HCT116 (cell line): ENCODE results near the gene ZNF670. TPM values are rescaled to one million over a fixed set of nuclear protein-coding genes. Genes with fewer than 3 reads are reported as not detected.

ENCODE experiments used
- ATAC-seq: fragments of 200-7000 bp; cut with Tn5 transposase; 2 replicates; pipeline ENCODE4 v1.9.1; 2020; ENCODE audit warnings: mild to moderate bottlenecking, moderate library complexity
- BruUV-seq: library from RNA; stranded (reverse); fragments of 400-500 nt; replicated peaks from 2 replicates; lab custom pipeline; 2021; lab: Mats Ljungman, UMichigan
- CTCF ChIA-PET: fragments of 300-600 bp; sonication (Branson Sonifier 250); formaldehyde crosslinking; loops from one replicate; lab custom pipeline; 2021; ENCODE audit warnings: antibody characterized with exemption; lab: Charles Lee
- POLR2A ChIA-PET: fragments of 300-600, 350-600 bp; sonication (Branson Sonifier 250); formaldehyde crosslinking; loops from one replicate; lab custom pipeline; 2021; ENCODE audit warnings: antibody characterized with exemption; lab: Charles Lee
- RAD21 ChIA-PET, 2 experiments: fragments of 300-600 bp; sonication (Branson Sonifier 250); formaldehyde crosslinking; loops; one replicate each; lab custom pipeline; 2023; ENCODE audit warnings: low total read pairs in 2 of 2; ENCODE audit not compliant: uncharacterized antibody in 2 of 2, unreplicated experiment in 2 of 2, low non-redundant PET in 1 of 2; lab: Charles Lee
- DNase-seq: peaks from one replicate; pipeline ENCODE4 v3.0.0-alpha.2; 2010; ENCODE audit warnings: low read depth, low spot score
- H2AFZ ChIP-seq: fragments of 200-600 bp; shearing (Covaris generic), sonication (generic); 2 replicates; pipeline ENCODE4 v1.6.1; 2017; ENCODE audit warnings: low read depth, mixed run types, mixed read lengths, antibody characterized with exemption, low read length; ENCODE audit not compliant: poor library complexity, severe bottlenecking
- H3K27ac ChIP-seq: 2 replicates; pipeline ENCODE4 v1.5.1; 2012; ENCODE audit warnings: low read depth, low read length
- H3K27me3 ChIP-seq: fragments of 200-600 bp; sonication (generic); 2 replicates; pipeline ENCODE4 v1.6.1; 2016; ENCODE audit warnings: mixed run types, low read length, mixed read lengths; ENCODE audit not compliant: insufficient read depth
- H3K36me3 ChIP-seq, 2 experiments: fragments of 200-500 bp in 1 of 2; fragments of 200-600 bp in 1 of 2; sonication (Bioruptor generic) in 1 of 2; sonication (generic) in 1 of 2; 2 replicates each; pipeline versions ENCODE4 v1.5.1 to v1.6.1; 2014 to 2016; ENCODE audit warnings: low read length in 2 of 2, inconsistent platforms in 1 of 2, mixed read lengths in 1 of 2, mixed run types in 1 of 2; ENCODE audit not compliant: insufficient read depth in 2 of 2, control insufficient read depth in 1 of 2
- H3K4me1 ChIP-seq, 2 experiments: fragments of 200-600 bp in 1 of 2; sonication (generic) in 1 of 2; 2 replicates each; pipeline versions ENCODE4 v1.5.1 to v1.6.1; 2012 to 2017; ENCODE audit warnings: low read length in 2 of 2, inconsistent platforms in 1 of 2, mild to moderate bottlenecking in 1 of 2, mixed read lengths in 1 of 2, mixed run types in 1 of 2, moderate library complexity in 1 of 2; ENCODE audit not compliant: insufficient read depth in 2 of 2, control insufficient read depth in 1 of 2
- H3K4me2 ChIP-seq: fragments of 200-600 bp; sonication (generic); 2 replicates; pipeline ENCODE4 v1.6.1; 2017; ENCODE audit warnings: mixed run types, low read length, mixed read lengths
- H3K4me3 ChIP-seq, 2 experiments: fragments of 200-600 bp in 1 of 2; sonication (generic) in 1 of 2; replicated peaks in 1 of 2; 2 replicates each; pipeline ENCODE4 v1.5.1; 2011 to 2016; ENCODE audit warnings: low read length in 2 of 2, control low read depth in 1 of 2, low read depth in 1 of 2, mild to moderate bottlenecking in 1 of 2, mixed read lengths in 1 of 2, mixed run types in 1 of 2
- H3K79me2 ChIP-seq: fragments of 200-600 bp; sonication (generic); 2 replicates; pipeline ENCODE4 v1.6.1; 2017; ENCODE audit warnings: mild to moderate bottlenecking, mixed run types, low read length, moderate library complexity, mixed read lengths; ENCODE audit not compliant: insufficient read depth
- H3K9ac ChIP-seq: fragments of 200-600 bp; sonication (generic); 2 replicates; pipeline ENCODE4 v1.6.1; 2016; ENCODE audit warnings: low read length, mixed read lengths
- H3K9me2 ChIP-seq: fragments of 200-600 bp; sonication (generic), shearing (Covaris generic); 2 replicates; pipeline ENCODE4 v1.6.1; 2017; ENCODE audit warnings: mixed run types, mild to moderate bottlenecking, moderate library complexity; ENCODE audit not compliant: insufficient read depth
- H3K9me3 ChIP-seq, 2 experiments: fragments of 200-500 bp in 1 of 2; fragments of 200-600 bp in 1 of 2; sonication (Bioruptor generic) in 1 of 2; sonication (generic) in 1 of 2; 2 replicates each; pipeline ENCODE4 v1.6.1; 2014 to 2017; ENCODE audit warnings: low read length in 2 of 2, mixed read lengths in 2 of 2, inconsistent platforms in 1 of 2, low read depth in 1 of 2, mild to moderate bottlenecking in 1 of 2, mixed run types in 1 of 2, moderate library complexity in 1 of 2; ENCODE audit not compliant: control insufficient read depth in 1 of 2, insufficient read depth in 1 of 2
- H4K20me1 ChIP-seq: fragments of 200-600 bp; sonication (generic), shearing (Covaris generic); 2 replicates; pipeline ENCODE4 v1.6.1; 2017; ENCODE audit warnings: mixed run types, mild to moderate bottlenecking, moderate library complexity; ENCODE audit not compliant: insufficient read depth
- CBX3 ChIP-seq: IDR thresholded peaks from 2 replicates; pipeline ENCODE4 v1.6.1; 2012; ENCODE audit warnings: low read depth
- EZH2 ChIP-seq: fragments of 200-600 bp; sonication (generic); IDR thresholded peaks from 2 replicates; pipeline ENCODE4 v1.6.1; 2017; ENCODE audit warnings: antibody characterized with exemption, mixed run types
- EZH2phosphoT487 ChIP-seq: fragments of 200-600 bp; IDR thresholded peaks from 2 replicates; pipeline ENCODE4 v1.6.1; 2018; ENCODE audit warnings: antibody characterized with exemption, borderline replicate concordance
- JUND ChIP-seq: IDR thresholded peaks from 2 replicates; pipeline ENCODE4 v1.6.1; 2012
- MAX ChIP-seq: IDR thresholded peaks from 2 replicates; pipeline ENCODE4 v1.6.1; 2012
- POLR2AphosphoS5 ChIP-seq: IDR thresholded peaks from 2 replicates; pipeline ENCODE4 v1.6.1; 2011; ENCODE audit warnings: mild to moderate bottlenecking, low read depth, low read length, moderate library complexity
- REST ChIP-seq: IDR thresholded peaks from 2 replicates; pipeline ENCODE4 v1.6.1; 2012; ENCODE audit warnings: low read depth
- SIN3A ChIP-seq: IDR thresholded peaks from 2 replicates; pipeline ENCODE4 v1.6.1; 2012; ENCODE audit warnings: low read depth
- SP1 ChIP-seq: IDR thresholded peaks from 2 replicates; pipeline ENCODE4 v1.6.1; 2012; ENCODE audit warnings: low read depth
- SRF ChIP-seq: IDR thresholded peaks from 2 replicates; pipeline ENCODE4 v1.6.1; 2012; ENCODE audit warnings: low read depth
- TCF7L2 ChIP-seq: IDR thresholded peaks from 2 replicates; pipeline ENCODE4 v1.7.0; 2011; ENCODE audit warnings: borderline replicate concordance, inconsistent platforms; ENCODE audit not compliant: insufficient read depth, insufficient read length; ENCODE audit errors: extremely low read depth
- YY1 ChIP-seq: IDR thresholded peaks from 2 replicates; pipeline ENCODE4 v1.6.1; 2011; ENCODE audit warnings: low read length, low read depth, moderate library complexity, mild to moderate bottlenecking; ENCODE audit not compliant: insufficient replicate concordance; ENCODE audit errors: extremely low read depth
- ZNF274 ChIP-seq: fragments of 200-500 bp; sonication (Bioruptor generic); IDR thresholded peaks from 2 replicates; pipeline ENCODE4 v1.6.1; 2014; ENCODE audit warnings: mild to moderate bottlenecking, low read depth, low read length, inconsistent platforms
- intact Hi-C: fragments of 100-400 bp; cut with micrococcal nuclease; formaldehyde crosslinking; loops from 2 replicates; pipeline ENCODE4 v1.10.0; 2022
- total RNA-seq: library from RNA; stranded (reverse); gene quantifications from one replicate; pipeline ENCODE4 v1.2.1, GENCODE V29; 2021; ENCODE audit not compliant: unreplicated experiment
- TF ChIP-seq, protein P1 (sequence below): IDR thresholded peaks from 2 replicates; pipeline ENCODE4 v1.6.1; 2012
- TF ChIP-seq, protein P2 (sequence below), 3 experiments: fragments of 200-600 bp in 1 of 3; sonication (generic) in 1 of 3; IDR thresholded peaks in 2 of 3; conservative IDR thresholded peaks in 1 of 3; 2 replicates each; pipeline ENCODE4 v1.5.1; 2012 to 2017; ENCODE audit warnings: low read depth in 2 of 3, low read length in 2 of 3, antibody characterized with exemption in 1 of 3, borderline replicate concordance in 1 of 3, control low read depth in 1 of 3, mild to moderate bottlenecking in 1 of 3, mixed read lengths in 1 of 3, mixed run types in 1 of 3, moderate library complexity in 1 of 3; ENCODE audit not compliant: insufficient read depth in 1 of 3

The ZNF670 gene
- total RNA-seq, 1 experiment from 2014 or later = 6.9 TPM

- no peak for TF ChIP-seq REST
- no peak for TF ChIP-seq EZH2
- TF ChIP-seq YY1 = no peak
- no peak for TF ChIP-seq SIN3A
- TF ChIP-seq, protein P1, sequence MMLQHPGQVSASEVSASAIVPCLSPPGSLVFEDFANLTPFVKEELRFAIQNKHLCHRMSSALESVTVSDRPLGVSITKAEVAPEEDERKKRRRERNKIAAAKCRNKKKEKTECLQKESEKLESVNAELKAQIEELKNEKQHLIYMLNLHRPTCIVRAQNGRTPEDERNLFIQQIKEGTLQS = no peak
- TF ChIP-seq POLR2AphosphoS5 = no peak
- TF ChIP-seq TCF7L2 = no peak
Observed at GRCh38 chr1:247088967-247089366, 10.4 kb upstream of the ZNF670 start (continued).

DNA sequence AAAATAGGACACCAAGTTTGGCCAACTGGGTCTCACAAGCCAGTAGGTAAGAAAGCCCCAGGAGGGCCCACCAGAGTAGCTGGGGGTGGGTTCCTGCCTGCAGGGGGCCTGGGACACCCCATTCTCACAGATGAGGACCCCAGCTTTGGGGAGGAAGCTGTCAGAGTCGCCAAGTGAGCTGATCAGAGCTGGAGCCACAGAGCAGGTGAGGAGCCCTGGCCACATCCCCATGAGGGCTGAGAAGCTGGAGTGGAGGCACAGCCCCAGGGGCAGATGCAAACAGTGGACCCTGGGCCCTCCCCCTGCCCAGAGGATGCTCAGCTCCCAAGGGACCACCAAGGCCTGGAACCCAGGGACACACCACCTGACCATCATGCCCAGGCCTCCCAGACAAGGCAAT, 8.6 kb upstream of the ZNF670 start:
- no peaks in the 10 kb centered on the region for H4K20me1 ChIP-seq
- H3K4me1 ChIP-seq = no peaks in the 10 kb centered on the region
- H3K4me3 ChIP-seq = no peak overlapping the region
- no peaks in the 10 kb centered on the region for H3K9me3 ChIP-seq
- intact Hi-C loops = no loop called here
- no peaks in the 10 kb centered on the region for H3K79me2 ChIP-seq
- no peaks in the 10 kb centered on the region for H3K36me3 ChIP-seq
- ChIA-PET CTCF (no interaction called here), RAD21 (no interaction called here), POLR2A (no interaction called here)
- no peaks in the 10 kb centered on the region for H3K27me3 ChIP-seq
- no peak overlapping the region for H3K9ac ChIP-seq
- BruUV-seq = no TSS peak
- no peak overlapping the region for H3K27ac ChIP-seq
- no peaks in the 10 kb centered on the region for H3K9me2 ChIP-seq
- no peak overlapping the region for H2AFZ ChIP-seq
- no peak for DNase-seq
- no peak for ATAC-seq
- H3K4me2 ChIP-seq = no peak overlapping the region
- no peak for TF ChIP-seq SRF
- TF ChIP-seq EZH2phosphoT487 = no peak
- no peak for TF ChIP-seq CBX3
- no peak for TF ChIP-seq EZH2
- TF ChIP-seq SP1 = no peak
- TF ChIP-seq, protein P1 = no peak
- TF ChIP-seq MAX = no peak
- TF ChIP-seq ZNF274 = no peak
- TF ChIP-seq, protein P2, sequence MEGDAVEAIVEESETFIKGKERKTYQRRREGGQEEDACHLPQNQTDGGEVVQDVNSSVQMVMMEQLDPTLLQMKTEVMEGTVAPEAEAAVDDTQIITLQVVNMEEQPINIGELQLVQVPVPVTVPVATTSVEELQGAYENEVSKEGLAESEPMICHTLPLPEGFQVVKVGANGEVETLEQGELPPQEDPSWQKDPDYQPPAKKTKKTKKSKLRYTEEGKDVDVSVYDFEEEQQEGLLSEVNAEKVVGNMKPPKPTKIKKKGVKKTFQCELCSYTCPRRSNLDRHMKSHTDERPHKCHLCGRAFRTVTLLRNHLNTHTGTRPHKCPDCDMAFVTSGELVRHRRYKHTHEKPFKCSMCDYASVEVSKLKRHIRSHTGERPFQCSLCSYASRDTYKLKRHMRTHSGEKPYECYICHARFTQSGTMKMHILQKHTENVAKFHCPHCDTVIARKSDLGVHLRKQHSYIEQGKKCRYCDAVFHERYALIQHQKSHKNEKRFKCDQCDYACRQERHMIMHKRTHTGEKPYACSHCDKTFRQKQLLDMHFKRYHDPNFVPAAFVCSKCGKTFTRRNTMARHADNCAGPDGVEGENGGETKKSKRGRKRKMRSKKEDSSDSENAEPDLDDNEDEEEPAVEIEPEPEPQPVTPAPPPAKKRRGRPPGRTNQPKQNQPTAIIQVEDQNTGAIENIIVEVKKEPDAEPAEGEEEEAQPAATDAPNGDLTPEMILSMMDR (IDR thresholded peaks at IDR 0.05 in 2 of 3, conservative IDR thresholded peaks at IDR 0.05 in 1 of 3; ENCODE audit: borderline replicate concordance in 1 of 3, insufficient read depth in 1 of 3, low read depth in 2 of 3, low read length in 2 of 3) = no peak
- TF ChIP-seq REST = no peak
- no peak for TF ChIP-seq JUND
